ENCODE results near the gene MT1F. TPM values are rescaled to one million over a fixed set of nuclear protein-coding genes. Genes with fewer than 3 reads are reported as not detected.

The MT1F gene
- total and polyA plus RNA-seq, 2 of the 4 experiments (the other 2 are of a cell fraction): 0.56 TPM; not detected in 1

DNA sequence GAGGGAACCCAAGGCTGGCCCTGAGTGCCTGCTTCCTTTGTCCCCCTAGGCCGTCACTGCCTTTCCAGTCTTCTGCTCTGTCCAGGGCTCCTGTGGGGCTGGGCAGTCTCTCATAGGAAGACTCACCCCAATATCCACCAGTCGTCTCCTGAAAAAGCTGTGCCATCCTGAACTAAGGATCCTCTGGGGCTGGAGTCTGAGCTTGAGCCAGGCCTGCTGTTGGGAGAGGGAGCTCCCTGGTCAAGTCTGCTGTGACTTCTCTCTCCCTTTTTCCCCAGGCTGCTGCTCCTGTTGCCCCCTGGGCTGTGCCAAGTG, 12.8 kb downstream of the MT1F start:
- Histone ChIP-seq H3K9me3 (ENCODE audit: control insufficient read depth, insufficient read depth, low read length) (no peaks in the 10 kb centered on the region), H2AFZ (replicated peaks; ENCODE audit: low read length, poor library complexity) (no peak overlapping the region), H4K20me1 (ENCODE audit: insufficient read depth, low read length) (peaks cover 4% of the 10 kb centered on the region; the same call in 1 of the 2 replicates), H3K27me3 (ENCODE audit: control insufficient read depth, insufficient read depth, low read length) (peaks cover 53% of the 10 kb centered on the region), H4K5ac (ENCODE audit: low read depth, low read length) (no peak overlapping the region), H3K4me2 (ENCODE audit: low read depth, low read length) (no peak overlapping the region), H2BK5ac (ENCODE audit: low read depth, low read length, poor library complexity, severe bottlenecking) (no peak overlapping the region), H3K4me3 (ENCODE audit: insufficient read depth, low read depth, low read length) (no peak overlapping the region), H3K18ac (ENCODE audit: low read depth, low read length) (no peak overlapping the region), H4K8ac (ENCODE audit: low read depth in 2 of 2, low read length in 2 of 2) (no peak overlapping the region), H3K9me1 (ENCODE audit: insufficient read depth, low read length) (peaks cover 5% of the 10 kb centered on the region), H3K14ac (replicated peaks; ENCODE audit: low read depth, low read length) (no peak overlapping the region), H4K91ac (ENCODE audit: insufficient read depth, low read depth, low read length) (no peak overlapping the region), H3K9ac (ENCODE audit: low read depth, low read length) (no peak overlapping the region), H2AK9ac (replicated peaks; ENCODE audit: low read depth, low read length, poor library complexity) (no peak overlapping the region), H3K56ac (ENCODE audit: extremely low read depth, insufficient read depth, low read length) (no peak overlapping the region), H3K23ac (ENCODE audit: low read depth, low read length) (no peak overlapping the region), H2BK15ac (ENCODE audit: low read depth, low read length) (no peak overlapping the region), H3K79me1 (ENCODE audit: low read depth in 1 of 2, low read length in 2 of 2) (no peaks in the 10 kb centered on the region), H2BK20ac (ENCODE audit: low read depth, low read length) (no peak overlapping the region), H2AK5ac (ENCODE audit: low read depth, low read length) (no peak overlapping the region), H3K27ac (ENCODE audit: insufficient read depth, low read length) (no peak overlapping the region), H3K4me1 (ENCODE audit: control insufficient read depth, insufficient read depth, low read length) (peaks cover 13% of the 10 kb centered on the region), H3K36me3 (ENCODE audit: control insufficient read depth, insufficient read depth, low read length) (no peaks in the 10 kb centered on the region), H3K4ac (ENCODE audit: low read depth, low read length) (no peak overlapping the region), H2BK120ac (ENCODE audit: low read depth, low read length) (no peak overlapping the region)
- ATAC-seq (ENCODE audit: low read depth): no peak
- in situ Hi-C loops (cut with MboI; ENCODE audit: low sequenced_read_pairs) (no loop called here), intact Hi-C loops (cut with micrococcal nuclease) (no loop called here), dilution Hi-C loops (cut with HindIII; ENCODE audit: low sequenced_read_pairs, unreplicated experiment) (no loop called here)
- TF ChIP-seq MXI1 (IDR thresholded peaks at IDR 0.05; ENCODE audit: borderline replicate concordance, low read depth, low read length): no peak
- TF ChIP-seq, protein P1, sequence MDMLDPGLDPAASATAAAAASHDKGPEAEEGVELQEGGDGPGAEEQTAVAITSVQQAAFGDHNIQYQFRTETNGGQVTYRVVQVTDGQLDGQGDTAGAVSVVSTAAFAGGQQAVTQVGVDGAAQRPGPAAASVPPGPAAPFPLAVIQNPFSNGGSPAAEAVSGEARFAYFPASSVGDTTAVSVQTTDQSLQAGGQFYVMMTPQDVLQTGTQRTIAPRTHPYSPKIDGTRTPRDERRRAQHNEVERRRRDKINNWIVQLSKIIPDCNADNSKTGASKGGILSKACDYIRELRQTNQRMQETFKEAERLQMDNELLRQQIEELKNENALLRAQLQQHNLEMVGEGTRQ (IDR thresholded peaks at IDR 0.05; ENCODE audit: low read depth, low read length): no peak
- TF ChIP-seq CHD1 (IDR thresholded peaks at IDR 0.05; ENCODE audit: low read depth, low read length): no peak
- no peak for TF ChIP-seq CTCF (conservative IDR thresholded peaks at IDR 0.05; ENCODE audit: low read depth, low read length)
- TF ChIP-seq FOS (IDR thresholded peaks at IDR 0.05; ENCODE audit: low read depth, low read length): no peak
- no peak for TF ChIP-seq RCOR1 (IDR thresholded peaks at IDR 0.05; ENCODE audit: insufficient replicate concordance, low read length)
- TF ChIP-seq SMC3 (IDR thresholded peaks at IDR 0.05; ENCODE audit: low read depth, low read length): no peak
- TF ChIP-seq RAD21 (IDR thresholded peaks at IDR 0.05; ENCODE audit: low read length): no peak
- TF ChIP-seq MAZ (IDR thresholded peaks at IDR 0.05; ENCODE audit: borderline replicate concordance, low read depth, low read length): no peak
- TF ChIP-seq POLR2A (IDR thresholded peaks at IDR 0.05; ENCODE audit: low read depth, low read length): no peak
- no peak for TF ChIP-seq NFE2L2 (IDR thresholded peaks at IDR 0.05; ENCODE audit: low read depth, low read length)
- CTCF ChIA-PET: no interaction called here
- POLR2A ChIA-PET (ENCODE audit: unreplicated experiment): interaction anchor here (0.6 to 0.7 kb wide), 2 partner anchors 44 to 179 kb away, joined by 3 read pairs; no protein-coding TSS in a partner anchor
- no CpG with 5 or more reads among the region's 2 CpGs for WGBS, 2 experiments (ENCODE audit: extremely low coverage in 2 of 2, insufficient read length in 1 of 2)
- no peak for DNase-seq
- BruUV-seq (replicated peaks): no TSS peak
